ENCODE data around the gene PHF21A. TPM values are rescaled to one million over a fixed set of nuclear protein-coding genes. Genes with fewer than 3 reads are reported as not detected.

Gene PHF21A
- polyA plus RNA-seq, 1 donor (not counting 4 experiments of a cell fraction or from before 2014, with no cell fraction given): 16.1 TPM

- H3K9me3 ChIP-seq (ENCODE audit: control insufficient read depth, low read depth, low read length): no peaks in the 10 kb centered on the region
- no peak for FAIRE-seq
- no peaks in the 10 kb centered on the region for H3K9me1 ChIP-seq (ENCODE audit: control insufficient read depth, extremely low read depth, insufficient read depth, low read length)
- dilution Hi-C loops (cut with MboI; ENCODE audit: extremely low pct_ligation_motif_present, low sequenced_read_pairs): no loop called here
- no peaks in the 10 kb centered on the region for H3K27me3 ChIP-seq (ENCODE audit: control insufficient read depth, extremely low read depth, insufficient read depth, low read length)
- no peaks in the 10 kb centered on the region for H4K20me1 ChIP-seq (ENCODE audit: control insufficient read depth, extremely low read depth, insufficient read depth, low read length)
- H3K9ac ChIP-seq (ENCODE audit: control insufficient read depth, extremely low read depth, insufficient read depth, low read length): no peak overlapping the region
- no peak overlapping the region for H2AFZ ChIP-seq (ENCODE audit: control insufficient read depth, low read length)
- H3K36me3 ChIP-seq (ENCODE audit: control insufficient read depth in 2 of 2, extremely low read depth in 1 of 2, insufficient read depth in 2 of 2, low read length in 2 of 2): no peaks in the 10 kb centered on the region
- no peak overlapping the region for H3K4me3 ChIP-seq (ENCODE audit: control insufficient read depth in 2 of 3, extremely low read depth in 1 of 3, insufficient read depth in 2 of 3, low read depth in 1 of 3, low read length in 3 of 3)
- no peak overlapping the region for H3K27ac ChIP-seq (ENCODE audit: control insufficient read depth, insufficient read depth, low read length)
- peaks cover 39% of the 10 kb centered on the region for H3K4me1 ChIP-seq (ENCODE audit: control insufficient read depth, extremely low read depth, insufficient read depth, low read length)
- H3K79me2 ChIP-seq (ENCODE audit: control insufficient read depth, insufficient read depth, low read length): no peaks in the 10 kb centered on the region
- TF ChIP-seq, protein P1, sequence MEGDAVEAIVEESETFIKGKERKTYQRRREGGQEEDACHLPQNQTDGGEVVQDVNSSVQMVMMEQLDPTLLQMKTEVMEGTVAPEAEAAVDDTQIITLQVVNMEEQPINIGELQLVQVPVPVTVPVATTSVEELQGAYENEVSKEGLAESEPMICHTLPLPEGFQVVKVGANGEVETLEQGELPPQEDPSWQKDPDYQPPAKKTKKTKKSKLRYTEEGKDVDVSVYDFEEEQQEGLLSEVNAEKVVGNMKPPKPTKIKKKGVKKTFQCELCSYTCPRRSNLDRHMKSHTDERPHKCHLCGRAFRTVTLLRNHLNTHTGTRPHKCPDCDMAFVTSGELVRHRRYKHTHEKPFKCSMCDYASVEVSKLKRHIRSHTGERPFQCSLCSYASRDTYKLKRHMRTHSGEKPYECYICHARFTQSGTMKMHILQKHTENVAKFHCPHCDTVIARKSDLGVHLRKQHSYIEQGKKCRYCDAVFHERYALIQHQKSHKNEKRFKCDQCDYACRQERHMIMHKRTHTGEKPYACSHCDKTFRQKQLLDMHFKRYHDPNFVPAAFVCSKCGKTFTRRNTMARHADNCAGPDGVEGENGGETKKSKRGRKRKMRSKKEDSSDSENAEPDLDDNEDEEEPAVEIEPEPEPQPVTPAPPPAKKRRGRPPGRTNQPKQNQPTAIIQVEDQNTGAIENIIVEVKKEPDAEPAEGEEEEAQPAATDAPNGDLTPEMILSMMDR (optimal IDR thresholded peaks at IDR 0.05 in 1 of 3, IDR thresholded peaks at IDR 0.05 in 1 of 3, conservative IDR thresholded peaks at IDR 0.05 in 1 of 3; ENCODE audit: extremely low read depth in 1 of 3, insufficient read depth in 2 of 3, low read length in 3 of 3): no peak
- TF ChIP-seq EZH2 (IDR thresholded peaks at IDR 0.05; ENCODE audit: low read length): no peak
- no peak for DNase-seq (ENCODE audit: low read depth, low spot score)
- H3K4me2 ChIP-seq (ENCODE audit: control insufficient read depth, extremely low read depth, insufficient read depth, low read depth, low read length): no peak overlapping the region
These were observed 58.1 kb downstream of the PHF21A start for GRCh38 chr11:46063138-46063537.

GRCh38 chr11:46060013-46060412, 61.2 kb downstream of the PHF21A start:
- Histone ChIP-seq H3K9me1 (ENCODE audit: control insufficient read depth, extremely low read depth, insufficient read depth, low read length) (no peaks in the 10 kb centered on the region), H3K9me3 (ENCODE audit: control insufficient read depth, low read depth, low read length) (no peaks in the 10 kb centered on the region), H3K4me1 (ENCODE audit: control insufficient read depth, extremely low read depth, insufficient read depth, low read length) (peaks cover 22% of the 10 kb centered on the region), H3K4me3 (ENCODE audit: control insufficient read depth in 2 of 3, extremely low read depth in 1 of 3, insufficient read depth in 2 of 3, low read depth in 1 of 3, low read length in 3 of 3) (no peak overlapping the region), H3K9ac (ENCODE audit: control insufficient read depth, extremely low read depth, insufficient read depth, low read length) (no peak overlapping the region), H4K20me1 (ENCODE audit: control insufficient read depth, extremely low read depth, insufficient read depth, low read length) (no peaks in the 10 kb centered on the region), H2AFZ (ENCODE audit: control insufficient read depth, low read length) (no peak overlapping the region), H3K4me2 (ENCODE audit: control insufficient read depth, extremely low read depth, insufficient read depth, low read depth, low read length) (no peak overlapping the region), H3K27me3 (ENCODE audit: control insufficient read depth, extremely low read depth, insufficient read depth, low read length) (no peaks in the 10 kb centered on the region), H3K27ac (ENCODE audit: control insufficient read depth, insufficient read depth, low read length) (no peak overlapping the region), H3K36me3 (ENCODE audit: control insufficient read depth in 2 of 2, extremely low read depth in 1 of 2, insufficient read depth in 2 of 2, low read length in 2 of 2) (no peaks in the 10 kb centered on the region), H3K79me2 (ENCODE audit: control insufficient read depth, insufficient read depth, low read length) (no peaks in the 10 kb centered on the region)
- DNase-seq (ENCODE audit: low read depth, low spot score): no peak
- no peak for TF ChIP-seq EZH2 (IDR thresholded peaks at IDR 0.05; ENCODE audit: low read length)
- TF ChIP-seq, protein P1 (optimal IDR thresholded peaks at IDR 0.05 in 1 of 3, IDR thresholded peaks at IDR 0.05 in 1 of 3, conservative IDR thresholded peaks at IDR 0.05 in 1 of 3; ENCODE audit: extremely low read depth in 1 of 3, insufficient read depth in 2 of 3, low read length in 3 of 3): no peak
- no peak for FAIRE-seq
- dilution Hi-C loops (cut with MboI; ENCODE audit: extremely low pct_ligation_motif_present, low sequenced_read_pairs): no loop called here

Data from keratinocyte (primary cell).